K562 (cell line): ENCODE measurements around the gene PTGES3. TPM values are rescaled to one million over a fixed set of nuclear protein-coding genes. Genes with fewer than 3 reads are reported as not detected.

Source experiments
- ASH1L ChIP-seq: fragments of 450-650 bp; IDR thresholded peaks from 2 replicates; pipeline ENCODE4 v1.6.1; 2018; ENCODE audit warnings: borderline replicate concordance, mild to moderate bottlenecking, low read depth; ENCODE audit not compliant: partially characterized antibody
- HMG20B ChIP-seq: fragments of 250-450 bp; sonication (Bioruptor Pico); IDR thresholded peaks from 2 replicates; pipeline ENCODE4 v1.5.0; 2021; ENCODE audit warnings: mild to moderate bottlenecking
- HOXB6 ChIP-seq: fragments of 250-450 bp; sonication (Bioruptor Pico); IDR thresholded peaks from 2 replicates; pipeline ENCODE4 v1.5.1; 2022; ENCODE audit warnings: mild to moderate bottlenecking, borderline replicate concordance
- NCOA2 ChIP-seq, 2 experiments: fragments of 450-650 bp; IDR thresholded peaks; 2 replicates each; pipeline ENCODE4 v1.6.1; 2018; ENCODE audit warnings: mild to moderate bottlenecking in 2 of 2, moderate library complexity in 1 of 2; ENCODE audit not compliant: partially characterized antibody in 2 of 2
- PCBP1 ChIP-seq: fragments of 200-400 bp; formaldehyde crosslinking; IDR thresholded peaks from 2 replicates; pipeline ENCODE4 v1.6.1; 2018; ENCODE audit warnings: mild to moderate bottlenecking, low read depth, low read length; ENCODE audit not compliant: poor library complexity, severe bottlenecking
- RBM25 ChIP-seq: fragments of 200-400 bp; formaldehyde crosslinking; IDR thresholded peaks from 2 replicates; pipeline ENCODE4 v1.6.1; 2018; ENCODE audit warnings: low read length, low read depth, moderate library complexity; ENCODE audit not compliant: severe bottlenecking
- RHOXF2B ChIP-seq: fragments of 250-450 bp; sonication (Bioruptor Pico); conservative IDR thresholded peaks from 2 replicates; pipeline ENCODE4 v1.5.1; 2021
- SMAD4 ChIP-seq: fragments of 250-450 bp; sonication (Bioruptor Pico); conservative IDR thresholded peaks from 2 replicates; pipeline ENCODE4 v1.8.0; 2021; ENCODE audit warnings: inconsistent platforms, mild to moderate bottlenecking, moderate library complexity
- SREBF2 ChIP-seq: sonication (generic); formaldehyde crosslinking; IDR thresholded peaks from 2 replicates; pipeline ENCODE4 v1.4.0; 2020; ENCODE audit warnings: mild to moderate bottlenecking, missing genetic modification reagents
- TCF3 ChIP-seq: sonication (generic); formaldehyde crosslinking; IDR thresholded peaks from 2 replicates; pipeline ENCODE4 v1.4.0; 2020; ENCODE audit warnings: mild to moderate bottlenecking, missing genetic modification reagents
- ZNF311 ChIP-seq: fragments of 250-450 bp; sonication (Bioruptor Pico); IDR thresholded peaks from 2 replicates; pipeline ENCODE4 v1.4.0; 2020; ENCODE audit warnings: mild to moderate bottlenecking, moderate library complexity
- ZNF561 ChIP-seq: fragments of 450-650 bp; formaldehyde crosslinking; conservative IDR thresholded peaks from 2 replicates; pipeline ENCODE4 v1.4.0; 2020; ENCODE audit warnings: mild to moderate bottlenecking, moderate library complexity
- polyA plus RNA-seq, 8 experiments: library from polyadenylated mRNA; depleted of rRNA in 4 of 8; stranded (reverse) in 5 of 8; unstranded in 3 of 8; fragments of >200 nt; fragmentation: Nextera tagmentation in 2 of 8; fragmentation: Illumina TruSeq in 1 of 8; extraction: Ambion mirVana in 2 of 8; extraction: Trizol in 1 of 8; gene quantifications; 2 replicates each; pipeline versions ENCODE4 v1.2.1 to v1.2.3, GENCODE V29; 2011 to 2014; ENCODE audit warnings: inconsistent platforms in 1 of 8, missing spikeins in 1 of 8
- total RNA-seq, 7 experiments: library from RNA; depleted of rRNA in 6 of 7; stranded (reverse); fragments of >200 nt in 6 of 7; fragmentation: Illumina TruSeq in 2 of 7; extraction: Trizol in 2 of 7; gene quantifications; 2 replicates each; pipeline versions ENCODE4 v1.2.1 to v1.2.3, GENCODE V29; 2011 to 2021; ENCODE audit warnings: low replicate concordance in 1 of 7
- TF ChIP-seq, protein P1 (sequence below): fragments of 250-450 bp; sonication (Bioruptor Pico); IDR thresholded peaks from 2 replicates; pipeline ENCODE4 v1.8.0; 2021; ENCODE audit warnings: mild to moderate bottlenecking, moderate library complexity
- TF ChIP-seq, protein P2 (sequence below): sonication (generic); formaldehyde crosslinking; IDR thresholded peaks from 2 replicates; pipeline ENCODE4 v1.8.0; 2023; ENCODE audit warnings: missing genetic modification reagents, mild to moderate bottlenecking, borderline replicate concordance
- TF ChIP-seq, protein P3 (sequence below): fragments of 200-800 bp; sonication (Bioruptor generic); IDR thresholded peaks from 2 replicates; pipeline ENCODE4 v1.6.1; 2017; ENCODE audit warnings: missing genetic modification characterization, missing compliant biosample characterization
- TF ChIP-seq, protein P4 (sequence below): fragments of 250-450 bp; sonication (Bioruptor Pico); IDR thresholded peaks from 2 replicates; pipeline ENCODE4 v1.4.0; 2020; ENCODE audit warnings: mild to moderate bottlenecking
- TF ChIP-seq, protein P5 (sequence below): fragments of 250-450 bp; sonication (Bioruptor Pico); IDR thresholded peaks from 2 replicates; pipeline ENCODE4 v1.5.1; 2021; ENCODE audit warnings: mild to moderate bottlenecking

The PTGES3 gene
- total and polyA plus RNA-seq, 9 of the 15 experiments (the other 6 are each of a cell fraction or from before 2014, with no cell fraction given) = 163 to 501 (median 213) TPM

DNA sequence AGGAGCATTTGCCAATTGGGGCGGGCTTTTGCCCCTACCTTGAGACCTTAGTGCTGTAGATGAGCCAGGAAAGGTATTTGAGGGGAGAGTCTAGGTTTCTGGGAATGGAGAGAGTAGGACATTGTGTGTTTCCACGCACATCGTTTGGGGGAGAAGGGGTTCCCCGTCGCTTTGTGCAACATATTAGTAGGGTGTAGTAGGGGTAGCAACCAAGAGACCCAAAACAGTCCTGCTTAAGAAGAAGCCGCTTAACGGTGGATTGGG, 694 bp upstream of the PTGES3 start (continued):
- no peak for TF ChIP-seq SMAD4 (CRISPR knock-in tag)
- TF ChIP-seq HMG20B = no peak
- TF ChIP-seq PCBP1 = no peak
- no peak for TF ChIP-seq RHOXF2B (CRISPR knock-in tag)
- TF ChIP-seq, protein P1, sequence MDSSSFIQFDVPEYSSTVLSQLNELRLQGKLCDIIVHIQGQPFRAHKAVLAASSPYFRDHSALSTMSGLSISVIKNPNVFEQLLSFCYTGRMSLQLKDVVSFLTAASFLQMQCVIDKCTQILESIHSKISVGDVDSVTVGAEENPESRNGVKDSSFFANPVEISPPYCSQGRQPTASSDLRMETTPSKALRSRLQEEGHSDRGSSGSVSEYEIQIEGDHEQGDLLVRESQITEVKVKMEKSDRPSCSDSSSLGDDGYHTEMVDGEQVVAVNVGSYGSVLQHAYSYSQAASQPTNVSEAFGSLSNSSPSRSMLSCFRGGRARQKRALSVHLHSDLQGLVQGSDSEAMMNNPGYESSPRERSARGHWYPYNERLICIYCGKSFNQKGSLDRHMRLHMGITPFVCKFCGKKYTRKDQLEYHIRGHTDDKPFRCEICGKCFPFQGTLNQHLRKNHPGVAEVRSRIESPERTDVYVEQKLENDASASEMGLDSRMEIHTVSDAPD (CRISPR knock-in tag) = no peak
- TF ChIP-seq RBM25 = no peak
- TF ChIP-seq, protein P2, sequence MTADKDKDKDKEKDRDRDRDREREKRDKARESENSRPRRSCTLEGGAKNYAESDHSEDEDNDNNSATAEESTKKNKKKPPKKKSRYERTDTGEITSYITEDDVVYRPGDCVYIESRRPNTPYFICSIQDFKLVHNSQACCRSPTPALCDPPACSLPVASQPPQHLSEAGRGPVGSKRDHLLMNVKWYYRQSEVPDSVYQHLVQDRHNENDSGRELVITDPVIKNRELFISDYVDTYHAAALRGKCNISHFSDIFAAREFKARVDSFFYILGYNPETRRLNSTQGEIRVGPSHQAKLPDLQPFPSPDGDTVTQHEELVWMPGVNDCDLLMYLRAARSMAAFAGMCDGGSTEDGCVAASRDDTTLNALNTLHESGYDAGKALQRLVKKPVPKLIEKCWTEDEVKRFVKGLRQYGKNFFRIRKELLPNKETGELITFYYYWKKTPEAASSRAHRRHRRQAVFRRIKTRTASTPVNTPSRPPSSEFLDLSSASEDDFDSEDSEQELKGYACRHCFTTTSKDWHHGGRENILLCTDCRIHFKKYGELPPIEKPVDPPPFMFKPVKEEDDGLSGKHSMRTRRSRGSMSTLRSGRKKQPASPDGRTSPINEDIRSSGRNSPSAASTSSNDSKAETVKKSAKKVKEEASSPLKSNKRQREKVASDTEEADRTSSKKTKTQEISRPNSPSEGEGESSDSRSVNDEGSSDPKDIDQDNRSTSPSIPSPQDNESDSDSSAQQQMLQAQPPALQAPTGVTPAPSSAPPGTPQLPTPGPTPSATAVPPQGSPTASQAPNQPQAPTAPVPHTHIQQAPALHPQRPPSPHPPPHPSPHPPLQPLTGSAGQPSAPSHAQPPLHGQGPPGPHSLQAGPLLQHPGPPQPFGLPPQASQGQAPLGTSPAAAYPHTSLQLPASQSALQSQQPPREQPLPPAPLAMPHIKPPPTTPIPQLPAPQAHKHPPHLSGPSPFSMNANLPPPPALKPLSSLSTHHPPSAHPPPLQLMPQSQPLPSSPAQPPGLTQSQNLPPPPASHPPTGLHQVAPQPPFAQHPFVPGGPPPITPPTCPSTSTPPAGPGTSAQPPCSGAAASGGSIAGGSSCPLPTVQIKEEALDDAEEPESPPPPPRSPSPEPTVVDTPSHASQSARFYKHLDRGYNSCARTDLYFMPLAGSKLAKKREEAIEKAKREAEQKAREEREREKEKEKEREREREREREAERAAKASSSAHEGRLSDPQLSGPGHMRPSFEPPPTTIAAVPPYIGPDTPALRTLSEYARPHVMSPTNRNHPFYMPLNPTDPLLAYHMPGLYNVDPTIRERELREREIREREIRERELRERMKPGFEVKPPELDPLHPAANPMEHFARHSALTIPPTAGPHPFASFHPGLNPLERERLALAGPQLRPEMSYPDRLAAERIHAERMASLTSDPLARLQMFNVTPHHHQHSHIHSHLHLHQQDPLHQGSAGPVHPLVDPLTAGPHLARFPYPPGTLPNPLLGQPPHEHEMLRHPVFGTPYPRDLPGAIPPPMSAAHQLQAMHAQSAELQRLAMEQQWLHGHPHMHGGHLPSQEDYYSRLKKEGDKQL (CRISPR knock-in tag) = 0 out of 2 replicates have a peak, but pooled peaks have one; percentile 15
- no peak for TF ChIP-seq HOXB6 (CRISPR knock-in tag)
- TF ChIP-seq, protein P3, sequence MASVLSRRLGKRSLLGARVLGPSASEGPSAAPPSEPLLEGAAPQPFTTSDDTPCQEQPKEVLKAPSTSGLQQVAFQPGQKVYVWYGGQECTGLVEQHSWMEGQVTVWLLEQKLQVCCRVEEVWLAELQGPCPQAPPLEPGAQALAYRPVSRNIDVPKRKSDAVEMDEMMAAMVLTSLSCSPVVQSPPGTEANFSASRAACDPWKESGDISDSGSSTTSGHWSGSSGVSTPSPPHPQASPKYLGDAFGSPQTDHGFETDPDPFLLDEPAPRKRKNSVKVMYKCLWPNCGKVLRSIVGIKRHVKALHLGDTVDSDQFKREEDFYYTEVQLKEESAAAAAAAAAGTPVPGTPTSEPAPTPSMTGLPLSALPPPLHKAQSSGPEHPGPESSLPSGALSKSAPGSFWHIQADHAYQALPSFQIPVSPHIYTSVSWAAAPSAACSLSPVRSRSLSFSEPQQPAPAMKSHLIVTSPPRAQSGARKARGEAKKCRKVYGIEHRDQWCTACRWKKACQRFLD = no peak
- TF ChIP-seq, protein P4, sequence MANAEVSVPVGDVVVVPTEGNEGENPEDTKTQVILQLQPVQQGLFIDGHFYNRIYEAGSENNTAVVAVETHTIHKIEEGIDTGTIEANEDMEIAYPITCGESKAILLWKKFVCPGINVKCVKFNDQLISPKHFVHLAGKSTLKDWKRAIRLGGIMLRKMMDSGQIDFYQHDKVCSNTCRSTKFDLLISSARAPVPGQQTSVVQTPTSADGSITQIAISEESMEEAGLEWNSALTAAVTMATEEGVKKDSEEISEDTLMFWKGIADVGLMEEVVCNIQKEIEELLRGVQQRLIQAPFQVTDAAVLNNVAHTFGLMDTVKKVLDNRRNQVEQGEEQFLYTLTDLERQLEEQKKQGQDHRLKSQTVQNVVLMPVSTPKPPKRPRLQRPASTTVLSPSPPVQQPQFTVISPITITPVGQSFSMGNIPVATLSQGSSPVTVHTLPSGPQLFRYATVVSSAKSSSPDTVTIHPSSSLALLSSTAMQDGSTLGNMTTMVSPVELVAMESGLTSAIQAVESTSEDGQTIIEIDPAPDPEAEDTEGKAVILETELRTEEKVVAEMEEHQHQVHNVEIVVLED (CRISPR knock-in tag) = no peak
- no peak for TF ChIP-seq NCOA2 (IDR thresholded peaks at IDR 0.05; ENCODE audit: partially characterized antibody in 2 of 2)
- no peak for TF ChIP-seq ZNF561 (CRISPR knock-in tag)
- TF ChIP-seq, protein P5, sequence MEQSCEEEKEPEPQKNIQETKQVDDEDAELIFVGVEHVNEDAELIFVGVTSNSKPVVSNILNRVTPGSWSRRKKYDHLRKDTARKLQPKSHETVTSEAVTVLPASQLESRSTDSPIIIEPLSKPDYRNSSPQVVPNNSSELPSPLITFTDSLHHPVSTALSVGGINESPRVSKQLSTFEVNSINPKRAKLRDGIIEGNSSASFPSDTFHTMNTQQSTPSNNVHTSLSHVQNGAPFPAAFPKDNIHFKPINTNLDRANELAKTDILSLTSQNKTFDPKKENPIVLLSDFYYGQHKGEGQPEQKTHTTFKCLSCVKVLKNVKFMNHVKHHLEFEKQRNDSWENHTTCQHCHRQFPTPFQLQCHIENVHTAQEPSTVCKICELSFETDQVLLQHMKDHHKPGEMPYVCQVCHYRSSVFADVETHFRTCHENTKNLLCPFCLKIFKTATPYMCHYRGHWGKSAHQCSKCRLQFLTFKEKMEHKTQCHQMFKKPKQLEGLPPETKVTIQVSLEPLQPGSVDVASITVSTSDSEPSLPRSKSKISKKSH = no peak
- no peak for TF ChIP-seq SREBF2 (CRISPR knock-in tag)
- TF ChIP-seq ASH1L = no peak
- TF ChIP-seq TCF3 (CRISPR knock-in tag) = no peak
- no peak for TF ChIP-seq ZNF311 (CRISPR knock-in tag)
